MG63 (cell line): ENCODE results near the gene SPATS2L. TPM values are rescaled to one million over a fixed set of nuclear protein-coding genes. Genes with fewer than 3 reads are reported as not detected.
"Not testable (repeated sequence)": the region's sequence is repeated elsewhere in the genome, so short reads cannot be mapped to it uniquely, and the experiment has no call there.

ENCODE experiments used
- DNase-seq: peaks from one replicate; pipeline ENCODE4 v3.0.0-alpha.2; 2020
- H3K27me3 ChIP-seq: fragments of 250-450 bp; sonication (Bioruptor Pico); 2 replicates; pipeline ENCODE4 v1.5.1; 2020; ENCODE audit warnings: mild to moderate bottlenecking, moderate library complexity
- H3K36me3 ChIP-seq: fragments of 250-450 bp; sonication (Bioruptor Pico); 2 replicates; pipeline ENCODE4 v1.5.1; 2020; ENCODE audit warnings: mild to moderate bottlenecking, moderate library complexity
- H3K4me3 ChIP-seq: fragments of 250-450 bp; sonication (Bioruptor Pico); 2 replicates; pipeline ENCODE4 v1.5.1; 2020; ENCODE audit warnings: mild to moderate bottlenecking, moderate library complexity
- H3K9me3 ChIP-seq: fragments of 250-450 bp; sonication (Bioruptor Pico); 2 replicates; pipeline ENCODE4 v1.5.1; 2020; ENCODE audit warnings: mild to moderate bottlenecking, moderate library complexity
- total RNA-seq: library from RNA; depleted of rRNA; stranded (reverse); fragments of >200 nt; shearing (Covaris generic); gene quantifications from 2 replicates; pipeline ENCODE4 v1.2.3, GENCODE V29; 2014; ENCODE audit warnings: low replicate concordance

SPATS2L gene
- total RNA-seq, 1 experiment from 2014 or later: 26.6 TPM

DNA sequence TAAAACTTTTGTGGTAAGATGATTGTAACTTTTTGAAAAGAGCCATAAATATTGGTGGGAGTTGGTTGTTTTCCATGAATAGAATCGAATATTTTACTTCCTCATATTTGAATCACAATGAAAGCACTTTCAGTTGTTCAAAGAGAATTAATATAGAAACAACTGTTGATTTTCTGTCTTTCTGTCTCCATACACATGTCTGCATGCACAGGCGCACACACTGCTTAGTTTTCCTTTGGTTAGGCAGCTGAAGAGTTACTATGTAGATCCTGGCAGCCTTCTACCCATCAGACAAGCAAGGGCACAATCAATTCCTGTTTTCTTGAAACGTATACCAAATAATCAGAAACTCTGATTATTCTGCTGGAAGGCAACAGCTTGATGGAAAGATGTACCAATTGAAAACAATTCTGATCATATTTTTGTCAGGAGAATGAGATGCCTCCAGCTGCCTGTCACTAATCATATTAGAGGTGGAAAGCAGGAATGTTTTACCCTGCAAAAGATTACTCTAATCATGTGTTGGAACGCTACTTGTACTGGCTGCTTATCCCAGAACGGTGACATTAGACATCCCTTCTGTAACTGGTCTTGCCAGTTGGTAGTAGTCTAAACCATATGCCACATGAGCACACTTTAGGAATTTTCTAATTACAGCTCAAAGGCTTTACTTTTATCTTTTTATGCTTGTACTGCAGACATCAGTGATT lies 24.0 kb downstream of the SPATS2L start:
- no peaks in the 10 kb centered on the region for H3K27me3 ChIP-seq
- peaks cover 12% of the 10 kb centered on the region for H3K36me3 ChIP-seq
- no peak for DNase-seq

GRCh38 chr2:200331061-200331400 lies 24.5 kb downstream of the SPATS2L start:
- Histone ChIP-seq H3K9me3 (peaks cover 6% of the 10 kb centered on the region; the same call in 1 of the 2 replicates), H3K36me3 (peaks cover 12% of the 10 kb centered on the region), H3K4me3 (no peak overlapping the region), H3K27me3 (no peaks in the 10 kb centered on the region)
- no peak for DNase-seq

More for the DNA sequence above, 24.0 kb downstream of the SPATS2L start:
- peaks cover 6% of the 10 kb centered on the region; the same call in 1 of the 2 replicates for H3K9me3 ChIP-seq
- no peak overlapping the region for H3K4me3 ChIP-seq

GRCh38 chr2:200335657-200336056 lies 29.2 kb downstream of the SPATS2L start:
- Histone ChIP-seq H3K27me3 (no peaks in the 10 kb centered on the region), H3K4me3 (no peak overlapping the region), H3K9me3 (peaks cover 6% of the 10 kb centered on the region; the same call in 1 of the 2 replicates), H3K36me3 (peaks cover 11% of the 10 kb centered on the region)
- peak; percentile 27 for DNase-seq

DNA sequence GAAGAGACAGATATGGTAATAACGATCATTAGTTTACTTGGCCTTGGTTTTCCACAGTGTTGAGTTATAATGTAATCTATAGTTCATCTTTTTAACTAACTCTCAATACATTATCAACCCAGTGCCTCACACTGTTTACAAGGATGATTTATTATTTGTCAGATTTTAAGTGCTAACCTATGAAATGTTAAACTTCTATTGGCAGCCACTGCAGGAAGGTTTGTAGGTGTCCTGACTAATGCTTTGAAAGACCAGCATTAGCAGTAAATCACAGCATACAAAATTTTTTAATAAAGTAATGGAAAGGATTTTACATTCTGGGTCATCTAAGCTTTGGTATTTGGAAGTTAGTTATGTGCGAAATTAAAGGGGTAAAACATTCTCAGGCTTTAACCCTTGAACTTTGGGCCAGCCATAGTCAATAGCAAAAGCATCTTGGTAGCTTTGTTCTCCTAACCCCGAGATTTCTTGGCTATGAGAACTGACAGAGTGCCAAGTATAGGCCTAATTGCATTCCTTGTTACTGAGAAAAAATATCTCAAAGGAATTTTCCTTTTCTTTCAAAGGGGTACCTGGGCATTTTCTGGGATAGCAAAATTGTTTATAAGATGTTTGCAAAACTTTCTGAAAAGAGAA lies 30.6 kb downstream of the SPATS2L start:
- no peak for DNase-seq
- Histone ChIP-seq H3K36me3 (peaks cover 3% of the 10 kb centered on the region), H3K9me3 (peaks cover 6% of the 10 kb centered on the region; the same call in 1 of the 2 replicates), H3K27me3 (no peaks in the 10 kb centered on the region), H3K4me3 (no peak overlapping the region)

DNA sequence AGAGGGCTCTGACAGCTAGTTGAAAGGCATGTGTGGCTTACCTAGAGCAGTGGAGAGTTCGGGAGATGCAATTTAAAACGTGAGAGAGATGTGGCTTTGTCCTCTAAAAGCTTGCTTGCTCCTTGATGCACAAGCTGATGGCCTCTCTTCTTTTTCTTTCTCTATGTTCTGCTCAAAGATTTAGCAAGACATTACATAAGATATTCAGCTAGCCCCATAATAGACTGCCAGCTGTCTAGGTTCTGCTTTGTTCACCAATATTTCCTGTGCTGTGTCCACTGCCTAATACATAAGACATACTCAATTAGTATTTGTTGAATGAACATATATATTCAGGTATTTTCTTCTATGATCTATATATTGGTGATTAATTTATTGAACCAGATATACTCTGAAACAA lies 31.1 kb downstream of the SPATS2L start:
- peaks cover 3% of the 10 kb centered on the region for H3K36me3 ChIP-seq
- H3K9me3 ChIP-seq: peaks cover 6% of the 10 kb centered on the region; the same call in 1 of the 2 replicates
- H3K4me3 ChIP-seq: no peak overlapping the region
- no peak for DNase-seq
- H3K27me3 ChIP-seq: no peaks in the 10 kb centered on the region

- Histone ChIP-seq H3K27me3 (no peaks in the 10 kb centered on the region), H3K4me3 (no peak overlapping the region), H3K9me3 (peaks cover 6% of the 10 kb centered on the region; the same call in 1 of the 2 replicates), H3K36me3 (peaks cover 8% of the 10 kb centered on the region)
- DNase-seq: no peak
Observed at GRCh38 chr2:200338692-200339091, 32.2 kb downstream of the SPATS2L start.

DNA sequence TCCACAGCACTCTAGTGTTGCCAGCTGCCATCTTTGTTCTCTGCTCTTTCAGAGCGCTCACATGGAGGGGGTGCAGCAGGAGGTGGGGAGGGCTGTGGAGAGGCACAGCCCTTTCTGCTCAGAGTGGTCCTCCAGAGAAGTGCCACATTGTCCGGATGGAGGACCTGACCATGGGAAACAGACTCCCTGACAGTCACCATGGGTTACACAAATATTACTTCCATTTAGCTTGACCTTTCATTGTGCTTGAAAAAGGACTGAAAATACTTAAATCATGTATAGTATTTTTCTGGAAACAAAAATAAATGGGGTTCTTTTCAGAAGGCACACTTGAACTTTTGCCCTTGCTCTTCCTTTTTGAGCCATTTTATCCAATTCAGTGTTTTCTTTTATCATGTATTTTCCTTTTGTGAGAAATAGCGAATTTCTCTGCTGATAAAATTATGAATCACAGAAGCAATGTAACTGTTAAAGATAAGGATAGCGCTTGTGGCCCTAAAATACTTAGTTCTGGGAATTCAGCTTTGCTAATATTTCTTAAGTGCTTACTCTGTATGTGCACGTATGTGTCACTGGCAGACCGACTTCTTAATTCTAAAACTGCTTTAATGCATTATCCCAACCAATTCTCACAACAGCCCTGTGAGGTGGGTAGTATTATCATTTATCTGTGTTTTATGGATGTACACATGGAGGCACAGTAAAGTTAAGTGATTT lies 34.2 kb downstream of the SPATS2L start:
- H3K4me3 ChIP-seq: no peak overlapping the region
- H3K27me3 ChIP-seq: no peaks in the 10 kb centered on the region
- H3K36me3 ChIP-seq: peaks cover 8% of the 10 kb centered on the region
- no peaks in the 10 kb centered on the region for H3K9me3 ChIP-seq
- no peak for DNase-seq

DNA sequence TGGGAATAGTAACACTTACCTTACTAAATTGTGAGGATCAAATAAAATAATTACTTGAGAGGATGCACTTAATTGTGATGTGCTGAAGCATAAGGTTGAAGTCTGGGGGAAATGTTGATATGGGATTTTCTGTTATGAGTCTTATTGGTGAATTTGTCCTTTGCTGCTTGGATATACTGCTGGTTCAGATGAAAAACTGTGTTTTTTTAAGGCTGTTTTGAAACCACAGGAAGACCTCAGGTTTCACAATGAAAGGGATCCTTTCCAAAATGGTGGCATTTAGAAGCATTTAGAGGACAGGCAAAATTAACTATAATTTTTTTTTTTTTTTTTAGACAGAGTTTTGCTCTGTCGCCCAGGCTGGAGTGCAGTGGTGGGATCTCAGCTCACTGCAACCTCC lies 34.9 kb downstream of the SPATS2L start:
- H3K27me3 ChIP-seq: no peaks in the 10 kb centered on the region
- peaks cover 8% of the 10 kb centered on the region for H3K36me3 ChIP-seq
- no peaks in the 10 kb centered on the region for H3K9me3 ChIP-seq
- no peak overlapping the region for H3K4me3 ChIP-seq
- no peak for DNase-seq

DNA sequence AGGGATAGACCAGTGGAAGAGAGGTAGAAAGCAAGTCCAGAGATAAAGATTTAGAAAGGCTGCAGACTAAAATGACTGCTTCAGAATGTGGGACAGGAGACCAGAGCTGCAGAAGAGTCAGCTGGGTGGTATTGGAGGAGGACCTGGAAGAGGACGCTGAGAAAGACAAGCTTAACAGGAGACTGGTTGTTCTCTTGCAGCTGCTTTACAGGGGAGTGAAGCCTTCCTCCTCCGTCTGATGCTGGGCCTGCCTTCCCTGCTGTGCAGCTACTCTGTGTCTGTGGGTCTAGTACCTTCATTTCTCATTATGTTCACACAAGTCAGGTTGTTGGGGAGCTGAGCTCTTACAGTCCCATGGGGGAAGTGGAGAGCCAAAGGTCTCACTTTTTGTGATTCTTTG lies 35.7 kb downstream of the SPATS2L start:
- H3K36me3 ChIP-seq: peaks cover 8% of the 10 kb centered on the region

GRCh38 chr2:200342654-200343053 lies 36.2 kb downstream of the SPATS2L start:
- Histone ChIP-seq H3K36me3 (peaks cover 8% of the 10 kb centered on the region), H3K4me3 (no peak overlapping the region), H3K9me3 (no peaks in the 10 kb centered on the region), H3K27me3 (no peaks in the 10 kb centered on the region)
- DNase-seq: no peak

More for the DNA sequence above, 35.7 kb downstream of the SPATS2L start:
- no peak for DNase-seq
- Histone ChIP-seq H3K9me3 (no peaks in the 10 kb centered on the region), H3K27me3 (no peaks in the 10 kb centered on the region), H3K4me3 (no peak overlapping the region)

DNA sequence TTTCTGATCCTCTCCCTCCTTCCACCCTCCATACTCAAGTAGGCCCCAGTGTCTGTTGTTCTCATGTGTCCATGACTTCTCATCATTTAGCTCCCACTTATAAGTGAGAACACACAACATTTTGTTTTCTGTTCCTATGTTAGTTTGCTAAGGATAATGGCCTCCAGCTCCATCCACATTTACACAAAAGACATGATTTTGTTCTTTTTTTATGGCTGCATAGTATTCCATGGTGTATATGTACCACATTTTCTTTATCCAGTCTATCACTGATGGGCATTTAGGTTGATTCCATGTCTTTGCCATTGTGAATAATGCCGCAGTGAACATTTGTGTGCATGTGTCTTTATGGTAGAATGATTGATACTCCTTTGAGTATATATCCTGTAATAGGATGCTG lies 37.7 kb downstream of the SPATS2L start:
- H3K36me3 ChIP-seq, H3K9me3 ChIP-seq, H3K4me3 ChIP-seq, H3K27me3 ChIP-seq, DNase-seq: not testable (repeated sequence)

GRCh38 chr2:200345975-200346374 lies 39.5 kb downstream of the SPATS2L start:
- H3K9me3 ChIP-seq: no peaks in the 10 kb centered on the region
- peaks cover 8% of the 10 kb centered on the region for H3K36me3 ChIP-seq
- H3K4me3 ChIP-seq: no peak overlapping the region
- no peak for DNase-seq
- no peaks in the 10 kb centered on the region for H3K27me3 ChIP-seq

DNA sequence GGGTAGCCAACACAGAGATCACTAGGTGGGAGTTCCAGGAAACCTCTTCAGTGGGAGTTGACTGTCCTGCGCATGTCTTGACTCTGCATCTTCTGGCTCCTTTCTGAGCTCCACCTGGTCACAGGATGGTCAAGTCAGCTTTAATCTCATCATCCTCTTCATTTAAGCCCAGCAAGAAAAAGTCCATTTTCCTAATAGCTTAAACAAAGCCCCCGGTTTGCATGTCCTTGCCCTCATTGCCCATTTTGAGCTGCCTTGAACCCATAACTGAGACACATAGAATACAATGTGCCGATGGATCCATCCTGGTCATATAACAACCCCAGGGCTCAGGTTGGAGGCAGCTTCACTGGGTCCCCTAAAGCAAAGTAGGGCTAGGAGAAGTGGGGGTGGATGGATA lies 40.8 kb downstream of the SPATS2L start:
- no peak for DNase-seq
- no peaks in the 10 kb centered on the region for H3K9me3 ChIP-seq
- no peak overlapping the region for H3K4me3 ChIP-seq
- H3K36me3 ChIP-seq: peaks cover 8% of the 10 kb centered on the region
- no peaks in the 10 kb centered on the region for H3K27me3 ChIP-seq

GRCh38 chr2:200348897-200349563 lies 42.5 kb downstream of the SPATS2L start:
- H3K9me3 ChIP-seq: no peaks in the 10 kb centered on the region
- peaks cover 11% of the 10 kb centered on the region for H3K36me3 ChIP-seq
- no peak for DNase-seq
- no peaks in the 10 kb centered on the region for H3K27me3 ChIP-seq
- no peak overlapping the region for H3K4me3 ChIP-seq

- Histone ChIP-seq H3K36me3 (peaks cover 11% of the 10 kb centered on the region), H3K27me3 (no peaks in the 10 kb centered on the region), H3K4me3 (no peak overlapping the region), H3K9me3 (no peaks in the 10 kb centered on the region)
- no peak for DNase-seq
Observed at GRCh38 chr2:200349868-200350267, 43.4 kb downstream of the SPATS2L start.

DNA sequence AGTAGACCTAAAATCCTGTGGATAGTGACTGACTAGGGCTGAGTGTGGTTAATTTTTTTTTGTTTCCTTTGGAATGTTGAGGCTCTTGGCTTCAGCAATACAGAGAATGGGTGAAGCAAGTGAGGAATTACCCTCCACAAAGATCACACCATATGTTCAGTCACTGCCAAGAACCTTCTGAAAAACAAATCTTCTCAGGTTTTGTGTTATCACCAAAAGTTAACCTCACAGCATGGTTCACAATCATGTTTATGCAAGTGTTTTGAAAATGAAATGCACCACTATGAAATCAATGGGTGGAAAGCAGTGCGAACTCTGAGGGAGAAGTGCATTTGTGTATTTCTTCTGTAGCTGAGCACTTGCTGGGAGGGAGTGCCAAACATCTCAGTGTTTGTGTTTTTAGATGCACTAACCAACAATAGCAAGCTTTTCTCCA lies 44.4 kb downstream of the SPATS2L start:
- no peak for DNase-seq
- no peak overlapping the region for H3K4me3 ChIP-seq
- peaks cover 11% of the 10 kb centered on the region for H3K36me3 ChIP-seq
- H3K9me3 ChIP-seq: no peaks in the 10 kb centered on the region
- no peaks in the 10 kb centered on the region for H3K27me3 ChIP-seq

DNA sequence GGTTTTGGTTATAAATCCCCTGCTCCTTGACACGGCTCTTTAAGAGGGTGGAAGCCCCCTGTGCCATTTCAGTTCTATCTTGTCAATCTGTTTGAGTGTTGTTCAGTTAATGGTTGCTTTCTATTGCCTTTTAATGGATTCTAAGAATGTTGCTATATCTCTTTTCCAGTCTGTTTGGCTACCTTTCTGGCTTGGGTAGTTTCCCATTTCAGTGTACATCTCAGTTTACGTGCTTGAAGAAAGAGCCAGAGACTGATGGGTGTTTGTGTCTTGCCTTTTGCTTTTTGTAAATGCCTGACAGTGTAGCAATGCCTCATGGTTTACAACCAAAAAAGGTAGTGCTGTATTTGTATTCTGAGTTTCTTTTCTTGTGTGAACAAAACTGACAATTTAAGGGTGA lies 45.3 kb downstream of the SPATS2L start:
- DNase-seq: no peak
- Histone ChIP-seq H3K9me3 (no peaks in the 10 kb centered on the region), H3K27me3 (no peaks in the 10 kb centered on the region), H3K4me3 (no peak overlapping the region), H3K36me3 (peaks cover 11% of the 10 kb centered on the region)
